ENCODE results near the gene MAP3K5. TPM values are rescaled to one million over a fixed set of nuclear protein-coding genes. Genes with fewer than 3 reads are reported as not detected.

Gene MAP3K5
- total and polyA plus RNA-seq, 2 donors (not counting 3 experiments of a cell fraction or from before 2014, with no cell fraction given) = 1.5 to 7.0 TPM

- no peak overlapping the region for H3K9ac ChIP-seq (replicated peaks; ENCODE audit: extremely low read depth, insufficient read depth, low read length)
- H3K27me3 ChIP-seq (ENCODE audit: control insufficient read depth in 2 of 2, insufficient read depth in 2 of 2, low read length in 2 of 2) = no peaks in the 10 kb centered on the region
- H3K9me1 ChIP-seq (replicated peaks; ENCODE audit: control insufficient read depth, extremely low read depth, insufficient read depth, low read length) = no peaks in the 10 kb centered on the region
- ChIA-PET POLR2A (interaction anchor here (0.6 kb wide), 1 partner anchor 41 kb away, joined by 4 read pairs; no protein-coding TSS in a partner anchor), CTCF (interaction anchor here (1.2 to 4.7 kb wide), 4 partner anchors 13 to 56 kb away, joined by 3 to 18 read pairs (median 6); partner anchors contain the start of gene MAP3K5)
- no peak overlapping the region for H2AFZ ChIP-seq (ENCODE audit: low read depth, low read length)
- no TSS peak for BruUV-seq (replicated peaks)
- H4K20me1 ChIP-seq (replicated peaks; ENCODE audit: control insufficient read depth, extremely low read depth, insufficient read depth, low read length) = no peaks in the 10 kb centered on the region
- H3K9me3 ChIP-seq (replicated peaks; ENCODE audit: control insufficient read depth, insufficient read depth, low read length) = no peaks in the 10 kb centered on the region
- no peaks in the 10 kb centered on the region for H3K36me3 ChIP-seq (ENCODE audit: control insufficient read depth in 2 of 2, extremely low read depth in 1 of 2, insufficient read depth in 2 of 2, low read length in 2 of 2)
- dilution Hi-C loops (cut with MboI; ENCODE audit: extremely low pct_ligation_motif_present, low sequenced_read_pairs) (no loop called here), intact Hi-C loops (cut with micrococcal nuclease) (loop anchor here (2.0 to 5.0 kb wide), 2 partner anchors 20 to 46 kb away; no protein-coding TSS in a partner anchor)
- no peak overlapping the region for H3K27ac ChIP-seq (ENCODE audit: insufficient read depth, low read depth, low read length)
- peak; percentile 46 for FAIRE-seq
- H3K4me1 ChIP-seq (ENCODE audit: control insufficient read depth, extremely low read depth, insufficient read depth, low read length) = peaks cover 4% of the 10 kb centered on the region
- peak; percentile 33 for DNase-seq (ENCODE audit: low read depth, low spot score)
- H3K4me3 ChIP-seq (replicated peaks in 1 of 3; ENCODE audit: insufficient read depth in 1 of 3, low read depth in 1 of 3, low read length in 3 of 3) = no peak overlapping the region
- H3K4me2 ChIP-seq (ENCODE audit: insufficient read depth, low read length) = no peak overlapping the region
- no peak for TF ChIP-seq EZH2 (IDR thresholded peaks at IDR 0.05; ENCODE audit: borderline replicate concordance, low read depth, low read length, severe bottlenecking)
- H3K79me2 ChIP-seq (ENCODE audit: control insufficient read depth, insufficient read depth, low read length) = peaks cover 2% of the 10 kb centered on the region
Observed at GRCh38 chr6:136736281-136736960, 55.9 kb downstream of the MAP3K5 start.

DNA sequence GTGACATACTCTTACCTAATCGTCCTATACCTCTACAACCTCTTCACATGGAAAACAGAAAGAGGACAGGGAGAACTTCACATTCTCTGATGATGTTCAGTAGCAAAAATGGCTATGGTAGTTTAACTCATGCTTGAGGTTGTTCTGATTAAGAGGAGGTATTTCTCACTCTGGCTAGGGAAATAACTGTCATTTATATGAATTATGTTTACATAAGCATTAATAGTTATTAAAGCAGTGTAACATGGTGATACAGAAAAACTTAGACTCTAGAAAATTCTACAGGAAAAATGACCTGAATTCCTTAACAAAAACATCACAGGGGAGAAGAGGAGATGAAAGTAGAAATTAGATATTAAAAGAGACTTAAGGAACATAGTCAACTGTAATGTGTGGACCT lies 57.3 kb downstream of the MAP3K5 start:
- no peak for FAIRE-seq
- intact Hi-C loops (cut with micrococcal nuclease) (loop anchor here (5.0 kb wide), 1 partner anchor 47 kb away; no protein-coding TSS in a partner anchor), dilution Hi-C loops (cut with MboI; ENCODE audit: extremely low pct_ligation_motif_present, low sequenced_read_pairs) (no loop called here)
- no TSS peak for BruUV-seq (replicated peaks)
- Histone ChIP-seq H3K4me2 (ENCODE audit: insufficient read depth, low read length) (no peak overlapping the region), H2AFZ (ENCODE audit: low read depth, low read length) (no peak overlapping the region), H3K9ac (replicated peaks; ENCODE audit: extremely low read depth, insufficient read depth, low read length) (no peak overlapping the region), H3K4me1 (ENCODE audit: control insufficient read depth, extremely low read depth, insufficient read depth, low read length) (peaks cover 4% of the 10 kb centered on the region), H3K4me3 (replicated peaks in 1 of 3; ENCODE audit: insufficient read depth in 1 of 3, low read depth in 1 of 3, low read length in 3 of 3) (no peak overlapping the region), H3K79me2 (ENCODE audit: control insufficient read depth, insufficient read depth, low read length) (peaks cover 2% of the 10 kb centered on the region), H3K36me3 (ENCODE audit: control insufficient read depth in 2 of 2, extremely low read depth in 1 of 2, insufficient read depth in 2 of 2, low read length in 2 of 2) (no peaks in the 10 kb centered on the region), H3K27me3 (ENCODE audit: control insufficient read depth in 2 of 2, insufficient read depth in 2 of 2, low read length in 2 of 2) (no peaks in the 10 kb centered on the region), H4K20me1 (replicated peaks; ENCODE audit: control insufficient read depth, extremely low read depth, insufficient read depth, low read length) (no peaks in the 10 kb centered on the region), H3K9me3 (replicated peaks; ENCODE audit: control insufficient read depth, insufficient read depth, low read length) (no peaks in the 10 kb centered on the region), H3K9me1 (replicated peaks; ENCODE audit: control insufficient read depth, extremely low read depth, insufficient read depth, low read length) (no peaks in the 10 kb centered on the region), H3K27ac (ENCODE audit: insufficient read depth, low read depth, low read length) (no peak overlapping the region)
- CTCF ChIA-PET = interaction anchor here (1.2 kb wide), 1 partner anchor 57 kb away, joined by 3 read pairs; the partner anchor contains the start of gene MAP3K5
- DNase-seq (ENCODE audit: low read depth, low spot score) = no peak
- TF ChIP-seq MYC (IDR thresholded peaks at IDR 0.05; ENCODE audit: low read depth, low read length) = no peak
- no peak for TF ChIP-seq JUN (IDR thresholded peaks at IDR 0.05; ENCODE audit: borderline replicate concordance, insufficient read depth, insufficient read length, low read depth)
- no peak for TF ChIP-seq FOS (IDR thresholded peaks at IDR 0.05; ENCODE audit: borderline replicate concordance, insufficient read depth, low read length)
- TF ChIP-seq, protein P1, sequence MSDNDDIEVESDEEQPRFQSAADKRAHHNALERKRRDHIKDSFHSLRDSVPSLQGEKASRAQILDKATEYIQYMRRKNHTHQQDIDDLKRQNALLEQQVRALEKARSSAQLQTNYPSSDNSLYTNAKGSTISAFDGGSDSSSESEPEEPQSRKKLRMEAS (IDR thresholded peaks at IDR 0.05; ENCODE audit: insufficient read depth, insufficient read length) = no peak
- TF ChIP-seq EZH2 (IDR thresholded peaks at IDR 0.05; ENCODE audit: borderline replicate concordance, low read depth, low read length, severe bottlenecking) = no peak
- TF ChIP-seq GATA2 (IDR thresholded peaks at IDR 0.05; ENCODE audit: insufficient read depth, insufficient read length, low read depth, low read length) = no peak
- TF ChIP-seq, protein P2, sequence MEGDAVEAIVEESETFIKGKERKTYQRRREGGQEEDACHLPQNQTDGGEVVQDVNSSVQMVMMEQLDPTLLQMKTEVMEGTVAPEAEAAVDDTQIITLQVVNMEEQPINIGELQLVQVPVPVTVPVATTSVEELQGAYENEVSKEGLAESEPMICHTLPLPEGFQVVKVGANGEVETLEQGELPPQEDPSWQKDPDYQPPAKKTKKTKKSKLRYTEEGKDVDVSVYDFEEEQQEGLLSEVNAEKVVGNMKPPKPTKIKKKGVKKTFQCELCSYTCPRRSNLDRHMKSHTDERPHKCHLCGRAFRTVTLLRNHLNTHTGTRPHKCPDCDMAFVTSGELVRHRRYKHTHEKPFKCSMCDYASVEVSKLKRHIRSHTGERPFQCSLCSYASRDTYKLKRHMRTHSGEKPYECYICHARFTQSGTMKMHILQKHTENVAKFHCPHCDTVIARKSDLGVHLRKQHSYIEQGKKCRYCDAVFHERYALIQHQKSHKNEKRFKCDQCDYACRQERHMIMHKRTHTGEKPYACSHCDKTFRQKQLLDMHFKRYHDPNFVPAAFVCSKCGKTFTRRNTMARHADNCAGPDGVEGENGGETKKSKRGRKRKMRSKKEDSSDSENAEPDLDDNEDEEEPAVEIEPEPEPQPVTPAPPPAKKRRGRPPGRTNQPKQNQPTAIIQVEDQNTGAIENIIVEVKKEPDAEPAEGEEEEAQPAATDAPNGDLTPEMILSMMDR (IDR thresholded peaks at IDR 0.05; ENCODE audit: extremely low read depth in 1 of 2, insufficient read depth in 1 of 2, low read depth in 1 of 2, low read length in 2 of 2) = no peak
- no peak for TF ChIP-seq POLR2AphosphoS5 (IDR thresholded peaks at IDR 0.05; ENCODE audit: insufficient read depth, low read depth, low read length)
- no peak for TF ChIP-seq POLR2A (IDR thresholded peaks at IDR 0.05; ENCODE audit: low read depth, low read length)
- POLR2A ChIA-PET = no interaction called here

All from endothelial cell of umbilical vein (primary cell).